Fibroblast of pulmonary artery (primary cell): ENCODE data around the gene DGKD.
A peak's percentile ranks its signal among the peaks of the same experiment; 100 is the strongest.

Experiments
- DNase-seq: peaks from one replicate; pipeline ENCODE4 v3.0.0-alpha.2; 2010; ENCODE audit warnings: low read depth
- H3K4me3 ChIP-seq: replicated peaks from 2 replicates; pipeline ENCODE4 v1.5.1; 2011; ENCODE audit warnings: low read depth, mild to moderate bottlenecking, control low read depth, low read length, moderate library complexity
- TF ChIP-seq, protein P1 (sequence below): IDR thresholded peaks from 2 replicates; pipeline ENCODE4 v1.5.1; 2011; ENCODE audit warnings: mild to moderate bottlenecking, control low read depth, low read length, inconsistent platforms; ENCODE audit errors: missing control alignments

The DGKD gene

DNA sequence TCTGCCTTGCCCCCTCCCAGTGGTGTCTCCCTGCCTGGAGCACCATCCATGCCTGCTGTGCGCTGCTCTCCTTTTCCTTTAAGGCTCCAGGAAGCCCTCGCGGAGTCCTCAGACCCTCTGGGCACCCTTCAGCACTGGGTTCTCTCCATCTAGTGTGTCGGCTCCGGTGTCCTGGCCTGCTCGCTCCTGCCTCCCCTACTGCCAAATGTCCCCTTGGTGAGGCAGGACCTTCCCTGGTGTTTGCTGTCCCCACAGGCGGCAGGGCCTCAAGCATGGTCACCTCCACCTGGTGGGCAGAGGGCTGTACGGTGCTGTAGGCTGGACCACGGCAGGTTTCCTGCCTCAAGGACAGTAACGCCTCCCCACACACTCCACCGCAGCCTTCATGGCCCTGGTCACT lies 90.2 kb downstream of the DGKD start:
- DNase-seq: no peak
- TF ChIP-seq, protein P1, sequence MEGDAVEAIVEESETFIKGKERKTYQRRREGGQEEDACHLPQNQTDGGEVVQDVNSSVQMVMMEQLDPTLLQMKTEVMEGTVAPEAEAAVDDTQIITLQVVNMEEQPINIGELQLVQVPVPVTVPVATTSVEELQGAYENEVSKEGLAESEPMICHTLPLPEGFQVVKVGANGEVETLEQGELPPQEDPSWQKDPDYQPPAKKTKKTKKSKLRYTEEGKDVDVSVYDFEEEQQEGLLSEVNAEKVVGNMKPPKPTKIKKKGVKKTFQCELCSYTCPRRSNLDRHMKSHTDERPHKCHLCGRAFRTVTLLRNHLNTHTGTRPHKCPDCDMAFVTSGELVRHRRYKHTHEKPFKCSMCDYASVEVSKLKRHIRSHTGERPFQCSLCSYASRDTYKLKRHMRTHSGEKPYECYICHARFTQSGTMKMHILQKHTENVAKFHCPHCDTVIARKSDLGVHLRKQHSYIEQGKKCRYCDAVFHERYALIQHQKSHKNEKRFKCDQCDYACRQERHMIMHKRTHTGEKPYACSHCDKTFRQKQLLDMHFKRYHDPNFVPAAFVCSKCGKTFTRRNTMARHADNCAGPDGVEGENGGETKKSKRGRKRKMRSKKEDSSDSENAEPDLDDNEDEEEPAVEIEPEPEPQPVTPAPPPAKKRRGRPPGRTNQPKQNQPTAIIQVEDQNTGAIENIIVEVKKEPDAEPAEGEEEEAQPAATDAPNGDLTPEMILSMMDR: no peak
- H3K4me3 ChIP-seq: no peak overlapping the region

DNA sequence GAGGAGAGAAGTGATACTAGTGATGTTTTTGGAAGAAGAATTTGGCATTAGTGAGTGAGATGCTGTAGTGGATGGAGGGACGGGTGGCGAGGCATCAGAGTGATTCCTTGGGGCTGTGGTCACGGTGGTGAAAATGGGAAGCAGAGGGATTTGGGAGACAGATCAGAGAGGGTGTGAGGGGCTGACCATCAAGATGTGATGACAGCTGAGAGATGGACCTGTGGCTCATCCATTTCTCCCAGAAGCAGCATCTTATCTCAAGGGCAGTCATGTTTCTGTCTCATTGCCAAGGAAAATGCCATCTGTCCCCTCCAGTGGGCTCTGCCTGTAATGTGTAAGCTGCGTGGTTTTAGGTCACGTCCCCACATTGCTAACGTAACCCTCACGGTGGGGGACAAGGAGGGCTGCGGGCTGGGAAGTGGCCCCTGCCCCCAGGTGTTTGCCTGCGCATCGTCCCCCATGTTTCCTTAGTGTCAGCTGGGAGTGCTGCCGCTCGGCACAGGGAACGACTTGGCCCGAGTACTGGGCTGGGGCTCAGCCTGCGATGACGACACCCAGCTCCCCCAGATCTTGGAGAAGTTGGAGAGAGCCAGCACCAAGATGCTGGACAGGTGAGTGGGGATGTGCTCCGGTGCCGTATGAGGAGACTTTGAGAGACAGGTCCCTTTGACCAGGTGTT lies 91.0 kb downstream of the DGKD start:
- H3K4me3 ChIP-seq: no peak overlapping the region
- TF ChIP-seq, protein P1: no peak
- DNase-seq: no peak

DNA sequence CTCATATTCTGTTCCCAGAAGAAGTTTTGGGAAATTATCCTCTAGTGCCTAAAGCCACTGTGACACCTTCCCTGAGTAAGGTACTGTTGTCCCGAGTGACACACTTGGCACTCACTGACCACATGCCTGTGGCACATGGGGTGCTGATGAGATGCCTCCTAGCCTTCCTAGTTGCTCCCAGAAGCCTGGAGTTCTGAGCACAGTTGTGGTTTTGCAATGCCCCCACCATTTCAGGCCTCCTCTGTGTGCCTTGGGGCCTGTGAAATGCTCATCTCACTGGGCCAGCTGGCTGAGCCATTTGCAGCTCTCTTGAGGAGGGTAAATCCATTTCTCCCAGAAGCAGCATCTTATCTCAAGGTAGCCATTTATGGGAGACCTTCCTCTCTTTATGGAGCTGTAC lies 91.8 kb downstream of the DGKD start:
- no peak for DNase-seq
- TF ChIP-seq, protein P1: no peak

DNA sequence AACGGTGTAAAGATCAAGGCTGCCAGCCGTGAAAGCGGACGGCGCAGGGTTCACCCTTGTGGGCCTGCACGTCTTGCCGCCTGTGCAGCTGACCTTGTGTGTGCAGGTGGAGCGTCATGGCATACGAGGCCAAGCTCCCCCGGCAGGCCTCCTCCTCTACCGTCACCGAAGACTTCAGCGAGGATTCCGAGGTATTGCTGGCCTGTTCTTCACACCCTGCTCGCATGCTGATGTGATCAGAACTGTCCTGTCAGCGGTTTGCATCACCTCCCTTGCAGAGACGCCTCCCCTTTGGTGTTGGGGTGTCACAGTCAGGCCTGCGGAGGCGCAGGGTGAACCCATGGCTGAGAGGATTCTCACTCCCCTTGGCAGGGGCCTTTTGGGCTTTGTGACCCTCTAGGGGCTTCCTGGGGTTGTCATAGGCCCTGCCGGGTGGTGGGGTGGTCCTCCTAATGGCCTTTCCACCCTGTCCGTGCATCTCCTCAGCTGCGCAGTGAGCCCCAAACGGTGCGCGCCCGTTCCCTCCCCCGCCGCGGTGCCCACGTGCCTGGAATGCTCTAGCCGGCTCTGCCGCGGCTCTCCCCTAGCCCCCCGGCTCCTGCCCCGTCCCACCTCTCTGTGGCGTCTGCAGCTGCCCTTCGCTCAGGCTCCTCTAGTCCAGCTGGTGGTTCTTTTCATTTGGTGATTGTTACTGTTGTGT lies 92.5 kb downstream of the DGKD start:
- DNase-seq: no peak
- TF ChIP-seq, protein P1: no peak
- H3K4me3 ChIP-seq: no peak overlapping the region

More for the DNA sequence above, 91.8 kb downstream of the DGKD start:
- H3K4me3 ChIP-seq: no peak overlapping the region

DNA sequence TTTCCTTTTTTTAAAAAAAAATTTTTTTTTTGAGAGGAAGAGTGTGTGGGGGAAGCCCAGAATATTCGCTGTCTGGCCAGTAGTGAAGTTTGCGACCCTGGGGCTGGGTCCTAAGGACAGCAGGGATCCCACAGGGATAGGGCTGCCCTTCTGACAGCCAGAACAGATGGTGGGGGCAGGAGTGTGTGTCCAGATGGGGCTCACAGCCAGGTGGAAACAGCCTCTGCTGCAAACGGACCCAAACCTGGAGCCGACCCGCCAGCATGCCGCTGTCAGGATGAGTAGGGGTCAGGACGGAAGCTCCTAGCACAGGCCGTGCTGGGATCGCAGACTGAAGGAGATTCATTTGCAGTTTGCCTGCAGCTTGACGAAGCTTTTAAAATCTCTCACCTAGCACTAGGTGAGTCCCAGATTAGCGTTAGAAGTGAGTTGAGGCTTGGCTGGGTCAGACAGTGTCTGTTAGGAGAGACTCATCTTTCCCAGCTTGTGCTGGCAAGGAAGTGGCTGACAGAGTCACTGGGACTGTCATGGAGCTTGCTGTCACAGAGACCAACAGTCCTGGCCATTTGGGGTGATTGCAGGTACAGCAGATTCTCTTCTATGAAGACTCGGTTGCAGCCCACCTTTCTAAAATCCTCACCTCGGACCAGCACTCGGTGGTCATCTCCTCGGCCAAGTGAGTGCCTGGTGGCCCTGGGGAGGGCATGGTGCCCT lies 93.4 kb downstream of the DGKD start:
- DNase-seq: no peak
- H3K4me3 ChIP-seq: no peak overlapping the region
- TF ChIP-seq, protein P1: no peak

DNA sequence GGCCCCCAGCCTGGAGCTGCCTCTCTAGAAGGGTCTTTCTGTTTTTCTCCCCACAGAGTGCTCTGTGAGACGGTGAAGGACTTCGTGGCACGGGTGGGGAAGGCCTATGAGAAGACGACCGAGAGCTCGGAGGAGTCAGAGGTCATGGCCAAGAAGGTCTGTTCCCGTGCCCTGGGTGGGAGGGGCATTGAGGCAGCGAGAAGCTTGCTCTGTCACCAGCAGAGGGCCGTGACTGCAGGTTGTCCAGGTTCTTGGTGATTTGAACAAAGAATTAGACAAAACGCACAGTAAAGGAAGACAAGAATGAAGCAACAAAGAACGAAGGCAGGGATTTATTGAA lies 93.9 kb downstream of the DGKD start:
- TF ChIP-seq, protein P1: peak; percentile 14

More for the DNA sequence above, 93.9 kb downstream of the DGKD start:
- H3K4me3 ChIP-seq: no peak overlapping the region
- DNase-seq: peak; percentile 14
